ENCODE data around the gene CDH13. TPM values are rescaled to one million over a fixed set of nuclear protein-coding genes. Genes with fewer than 3 reads are reported as not detected.

The CDH13 gene
- total and polyA plus RNA-seq, 2 experiments from 2014 or later, result 1.6 to 4.4 TPM

DNA sequence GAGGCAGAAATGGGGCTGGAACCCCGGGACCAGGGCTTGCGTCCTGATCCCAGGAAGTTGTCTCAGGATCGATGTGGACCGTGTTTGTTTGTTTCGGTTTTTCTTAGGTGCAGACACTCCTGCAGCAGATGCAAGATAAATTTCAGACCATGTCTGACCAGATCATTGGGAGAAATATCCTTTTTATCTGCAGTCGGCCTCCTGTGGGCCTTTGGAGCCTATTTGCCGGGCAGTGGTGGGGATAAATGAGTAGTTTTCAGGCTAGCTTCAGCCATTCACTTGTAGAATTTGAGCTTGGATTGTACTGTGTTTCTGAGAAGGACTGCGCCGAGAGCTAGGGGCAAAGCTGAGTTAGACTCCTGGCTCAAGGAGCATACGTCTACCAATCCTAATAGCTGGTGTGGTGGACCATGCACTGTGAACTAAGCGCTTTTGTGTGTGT, 1181.8 kb downstream of the CDH13 start:
- Mint-ChIP-seq H3K36me3 (ENCODE audit: low read depth) (peaks cover 42% of the 10 kb centered on the region), H3K27ac (peak overlapping the region; percentile 78; the same call in 1 of the 2 replicates), H3K27me3 (ENCODE audit: insufficient read depth, low read depth, poor library complexity) (peaks cover 10% of the 10 kb centered on the region), H3K9me3 (no peaks in the 10 kb centered on the region; the same call in 2 of the 3 replicates), H3K4me1 (peaks cover 27% of the 10 kb centered on the region), H3K4me3 (peak overlapping the region; percentile 89)
- Histone ChIP-seq H3K27me3 (ENCODE audit: insufficient read depth) (no peaks in the 10 kb centered on the region), H3K4me3 (peak overlapping the region; percentile 98), H3K79me2 (replicated peaks; ENCODE audit: insufficient read depth) (peaks cover 30% of the 10 kb centered on the region), H3K4me1 (ENCODE audit: insufficient read depth) (peaks cover 39% of the 10 kb centered on the region), H3K4me2 (peak overlapping the region; percentile 99), H3F3A (replicated peaks; ENCODE audit: low read depth) (peaks cover 9% of the 10 kb centered on the region; the same call in 1 of the 2 replicates), H4K20me1 (replicated peaks; ENCODE audit: insufficient read depth) (no peaks in the 10 kb centered on the region; the same call in 1 of the 2 replicates), H3K27ac (ENCODE audit: low read depth) (no peak overlapping the region), H2AFZ (peak overlapping the region; percentile 91; the same call in 1 of the 2 replicates), H3K36me3 (ENCODE audit: insufficient read depth) (peaks cover 11% of the 10 kb centered on the region; the same call in 1 of the 2 replicates), H3K9me2 (ENCODE audit: insufficient read depth) (peaks cover 6% of the 10 kb centered on the region; the same call in 1 of the 2 replicates)
- DNase-seq (ENCODE audit: low spot score), result no peak
- TF ChIP-seq CREB1 (CRISPR knock-in tag; IDR thresholded peaks at IDR 0.05; ENCODE audit: low read depth), result no peak
- no peak for ATAC-seq

DNA sequence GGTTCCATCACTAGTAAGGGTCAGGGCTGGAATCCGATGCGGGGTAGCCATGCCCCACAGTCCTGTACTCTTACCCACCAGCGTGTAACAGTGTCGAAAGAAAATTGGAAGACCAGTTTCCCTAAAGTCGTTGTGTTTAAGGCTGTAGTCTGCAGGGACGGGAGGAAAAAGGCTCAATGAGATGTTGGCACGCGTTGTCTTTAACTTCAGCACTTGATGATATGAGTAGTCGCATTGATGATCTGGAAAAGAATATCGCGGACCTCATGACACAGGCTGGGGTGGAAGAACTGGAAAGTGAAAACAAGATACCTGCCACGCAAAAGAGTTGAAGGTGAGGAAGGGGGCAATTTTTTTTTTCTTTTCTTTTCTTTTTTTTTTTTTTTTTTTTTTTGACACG, 1182.3 kb downstream of the CDH13 start:
- no peak overlapping the region for H2AFZ ChIP-seq
- H3K4me3 ChIP-seq, result peak overlapping the region; percentile 98
- H3K4me1 Mint-ChIP-seq, result peaks cover 27% of the 10 kb centered on the region
- H3K27ac Mint-ChIP-seq, result peak overlapping the region; percentile 15; the same call in 1 of the 2 replicates
- H4K20me1 ChIP-seq (replicated peaks; ENCODE audit: insufficient read depth), result no peaks in the 10 kb centered on the region; the same call in 1 of the 2 replicates
- H3K4me1 ChIP-seq (ENCODE audit: insufficient read depth), result peaks cover 38% of the 10 kb centered on the region
- H3K4me2 ChIP-seq, result peak overlapping the region; percentile 99
- H3K9me3 Mint-ChIP-seq, result no peaks in the 10 kb centered on the region; the same call in 2 of the 3 replicates
- H3K27me3 Mint-ChIP-seq (ENCODE audit: insufficient read depth, low read depth, poor library complexity), result peaks cover 10% of the 10 kb centered on the region
- DNase-seq (ENCODE audit: low spot score), result no peak
- H3K9me2 ChIP-seq (ENCODE audit: insufficient read depth), result peaks cover 6% of the 10 kb centered on the region; the same call in 1 of the 2 replicates
- TF ChIP-seq, protein P1, sequence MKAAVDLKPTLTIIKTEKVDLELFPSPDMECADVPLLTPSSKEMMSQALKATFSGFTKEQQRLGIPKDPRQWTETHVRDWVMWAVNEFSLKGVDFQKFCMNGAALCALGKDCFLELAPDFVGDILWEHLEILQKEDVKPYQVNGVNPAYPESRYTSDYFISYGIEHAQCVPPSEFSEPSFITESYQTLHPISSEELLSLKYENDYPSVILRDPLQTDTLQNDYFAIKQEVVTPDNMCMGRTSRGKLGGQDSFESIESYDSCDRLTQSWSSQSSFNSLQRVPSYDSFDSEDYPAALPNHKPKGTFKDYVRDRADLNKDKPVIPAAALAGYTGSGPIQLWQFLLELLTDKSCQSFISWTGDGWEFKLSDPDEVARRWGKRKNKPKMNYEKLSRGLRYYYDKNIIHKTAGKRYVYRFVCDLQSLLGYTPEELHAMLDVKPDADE (IDR thresholded peaks at IDR 0.05), result no peak
- TF ChIP-seq STAT1 (IDR thresholded peaks at IDR 0.05; ENCODE audit: unreplicated experiment), result no peak
- TF ChIP-seq POLR2AphosphoS5 (IDR thresholded peaks at IDR 0.05; ENCODE audit: low read depth), result no peak
- TF ChIP-seq ZNF331 (CRISPR knock-in tag; IDR thresholded peaks at IDR 0.05; ENCODE audit: low read depth), result no peak
- TF ChIP-seq ZNF114 (CRISPR knock-in tag; IDR thresholded peaks at IDR 0.05), result no peak
- ATAC-seq, result no peak
- H3K27ac ChIP-seq (ENCODE audit: low read depth), result no peak overlapping the region
- H3K4me3 Mint-ChIP-seq, result peak overlapping the region; percentile 89
- peaks cover 42% of the 10 kb centered on the region for H3K36me3 Mint-ChIP-seq (ENCODE audit: low read depth)
- no peaks in the 10 kb centered on the region for H3K27me3 ChIP-seq (ENCODE audit: insufficient read depth)
- peaks cover 30% of the 10 kb centered on the region for H3K79me2 ChIP-seq (replicated peaks; ENCODE audit: insufficient read depth)
- H3F3A ChIP-seq (replicated peaks; ENCODE audit: low read depth), result peaks cover 9% of the 10 kb centered on the region; the same call in 1 of the 2 replicates
- H3K36me3 ChIP-seq (ENCODE audit: insufficient read depth), result peaks cover 11% of the 10 kb centered on the region; the same call in 1 of the 2 replicates

DNA sequence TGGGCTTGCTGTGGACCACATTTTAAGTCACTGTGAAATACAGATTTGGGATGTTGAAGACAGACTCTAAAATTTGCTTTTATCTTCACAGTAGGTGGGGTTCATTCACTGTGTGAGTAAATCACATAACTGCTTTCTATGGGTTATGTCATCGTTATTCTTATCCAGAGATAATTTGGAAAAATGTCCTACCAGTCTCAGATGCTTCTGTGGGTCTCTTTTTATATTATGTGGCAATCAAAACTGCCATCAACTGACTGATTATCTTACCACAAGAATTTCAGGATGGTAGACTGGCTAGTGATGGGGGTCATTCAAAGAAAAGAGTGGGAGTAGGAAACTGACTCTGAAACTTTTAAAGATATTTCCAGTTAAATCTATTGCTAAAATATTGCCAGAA, 1184.1 kb downstream of the CDH13 start:
- no peak for ATAC-seq
- peaks cover 10% of the 10 kb centered on the region for H3K27me3 Mint-ChIP-seq (ENCODE audit: insufficient read depth, low read depth, poor library complexity)
- Histone ChIP-seq H3K4me2 (no peak overlapping the region), H3K27ac (ENCODE audit: low read depth) (no peak overlapping the region), H3K27me3 (ENCODE audit: insufficient read depth) (no peaks in the 10 kb centered on the region), H3K4me1 (ENCODE audit: insufficient read depth) (peaks cover 41% of the 10 kb centered on the region), H3K79me2 (replicated peaks; ENCODE audit: insufficient read depth) (peaks cover 30% of the 10 kb centered on the region), H3K4me3 (no peak overlapping the region), H3K36me3 (ENCODE audit: insufficient read depth) (peaks cover 11% of the 10 kb centered on the region; the same call in 1 of the 2 replicates), H4K20me1 (replicated peaks; ENCODE audit: insufficient read depth) (no peaks in the 10 kb centered on the region; the same call in 1 of the 2 replicates), H3F3A (replicated peaks; ENCODE audit: low read depth) (peaks cover 9% of the 10 kb centered on the region; the same call in 1 of the 2 replicates), H2AFZ (no peak overlapping the region), H3K9me2 (ENCODE audit: insufficient read depth) (peaks cover 6% of the 10 kb centered on the region; the same call in 1 of the 2 replicates)
- no peaks in the 10 kb centered on the region; the same call in 2 of the 3 replicates for H3K9me3 Mint-ChIP-seq
- H3K4me1 Mint-ChIP-seq, result peaks cover 32% of the 10 kb centered on the region
- H3K4me3 Mint-ChIP-seq, result no peak overlapping the region
- H3K36me3 Mint-ChIP-seq (ENCODE audit: low read depth), result peaks cover 42% of the 10 kb centered on the region
- no peak overlapping the region for H3K27ac Mint-ChIP-seq
- DNase-seq (ENCODE audit: low spot score), result no peak
- TF ChIP-seq, protein P2, sequence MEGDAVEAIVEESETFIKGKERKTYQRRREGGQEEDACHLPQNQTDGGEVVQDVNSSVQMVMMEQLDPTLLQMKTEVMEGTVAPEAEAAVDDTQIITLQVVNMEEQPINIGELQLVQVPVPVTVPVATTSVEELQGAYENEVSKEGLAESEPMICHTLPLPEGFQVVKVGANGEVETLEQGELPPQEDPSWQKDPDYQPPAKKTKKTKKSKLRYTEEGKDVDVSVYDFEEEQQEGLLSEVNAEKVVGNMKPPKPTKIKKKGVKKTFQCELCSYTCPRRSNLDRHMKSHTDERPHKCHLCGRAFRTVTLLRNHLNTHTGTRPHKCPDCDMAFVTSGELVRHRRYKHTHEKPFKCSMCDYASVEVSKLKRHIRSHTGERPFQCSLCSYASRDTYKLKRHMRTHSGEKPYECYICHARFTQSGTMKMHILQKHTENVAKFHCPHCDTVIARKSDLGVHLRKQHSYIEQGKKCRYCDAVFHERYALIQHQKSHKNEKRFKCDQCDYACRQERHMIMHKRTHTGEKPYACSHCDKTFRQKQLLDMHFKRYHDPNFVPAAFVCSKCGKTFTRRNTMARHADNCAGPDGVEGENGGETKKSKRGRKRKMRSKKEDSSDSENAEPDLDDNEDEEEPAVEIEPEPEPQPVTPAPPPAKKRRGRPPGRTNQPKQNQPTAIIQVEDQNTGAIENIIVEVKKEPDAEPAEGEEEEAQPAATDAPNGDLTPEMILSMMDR (conservative IDR thresholded peaks at IDR 0.05; ENCODE audit: low read depth in 2 of 2), result no peak
- TF ChIP-seq EZH2phosphoT487 (IDR thresholded peaks at IDR 0.05; ENCODE audit: unreplicated experiment), result no peak

Data from GM23338 (cell line).